Transverse colon (tissue), 4 donors: Measurements from ENCODE around the gene GDI1. TPM values are rescaled to one million over a fixed set of nuclear protein-coding genes. Genes with fewer than 3 reads are reported as not detected.
A peak's percentile ranks its signal among the peaks of the same experiment; 100 is the strongest.

Experiments
- DNase-seq: peaks from one replicate; pipeline ENCODE4 v3.0.0-alpha.2; 2019
- H3K27ac ChIP-seq, 4 donors: fragments of 200-600 bp; sonication (generic); 2 replicates each; pipeline ENCODE4 v1.5.1; 2016 to 2018; ENCODE audit warnings: inconsistent platforms in 4 of 4
- H3K27me3 ChIP-seq: fragments of 200-600 bp; sonication (generic); 2 replicates; pipeline ENCODE4 v1.5.1; 2017; ENCODE audit warnings: inconsistent platforms
- H3K36me3 ChIP-seq, 4 donors: fragments of 200-600 bp; sonication (generic); 2 replicates each; pipeline ENCODE4 v1.5.1; 2017 to 2019; ENCODE audit warnings: inconsistent platforms in 4 of 4
- H3K4me1 ChIP-seq, 4 donors: fragments of 200-600 bp; sonication (generic); 2 replicates each; pipeline ENCODE4 v1.5.1; 2017 to 2020; ENCODE audit warnings: inconsistent platforms in 4 of 4
- H3K4me3 ChIP-seq, 4 donors: fragments of 200-600 bp; sonication (generic); 1 replicate in 1 of 4; 2 replicates in 3 of 4; pipeline versions ENCODE4 v1.5.1 to v1.6.1; 2017 to 2019; ENCODE audit warnings: inconsistent platforms in 4 of 4
- H3K9me3 ChIP-seq, 2 donors: fragments of 200-600 bp; sonication (generic); 2 replicates each; pipeline ENCODE4 v1.5.1; 2017 to 2019; ENCODE audit warnings: inconsistent platforms in 2 of 2
- EP300 ChIP-seq: sonication (generic); formaldehyde crosslinking; IDR thresholded peaks from one replicate; pipeline ENCODE4 v1.6.1; 2017; ENCODE audit warnings: antibody characterized with exemption, low read depth
- POLR2A ChIP-seq: fragments of 450-650 bp; IDR thresholded peaks from one replicate; pipeline ENCODE4 v1.6.1; 2016; ENCODE audit warnings: antibody characterized with exemption, mild to moderate bottlenecking, moderate library complexity
- POLR2AphosphoS5 ChIP-seq, 3 donors: sonication (generic); formaldehyde crosslinking; IDR thresholded peaks; one replicate each; pipeline ENCODE4 v1.6.1; 2016; ENCODE audit warnings: antibody characterized with exemption in 3 of 3
- WGBS, 2 donors: methylation state at CpG; one replicate each; pipeline ENCODE4 v1.1.5; 2018; ENCODE audit warnings: low coverage in 1 of 2; 5-methylcytosine and 5-hydroxymethylcytosine counted together
- in situ Hi-C, 4 donors: fragments of 200-750 bp; cut with MboI; loops; one replicate each; pipeline versions ENCODE4 v1.15.0 to v1.15.1; 2017; ENCODE audit warnings: low sequenced_read_pairs in 3 of 4, low pct_ligation_motif_present in 1 of 4, low pct_unique_long_range_greater_than_20kb in 1 of 4
- intact Hi-C: fragments of 100-400 bp; cut with DNase I; formaldehyde crosslinking; loops from one replicate; pipeline ENCODE4 v1.15.1; 2023; ENCODE audit warnings: low total_unique reads
- total RNA-seq, 4 donors: library from RNA; depleted of rRNA; stranded (reverse); fragments of >200 nt; gene quantifications; one replicate each; pipeline ENCODE4 v1.1.0, GENCODE V29; 2016
- TF ChIP-seq, protein P1 (sequence below), 5 experiments: fragments of 200-600 bp in 3 of 5; fragments of 450-650 bp in 2 of 5; sonication (generic) in 3 of 5; IDR thresholded peaks; 1 replicate in 2 of 5; 2 replicates in 3 of 5; pipeline ENCODE4 v1.5.1; 2016 to 2017; ENCODE audit warnings: antibody characterized with exemption in 5 of 5, inconsistent platforms in 3 of 5, mild to moderate bottlenecking in 2 of 5, moderate library complexity in 1 of 5

GDI1 gene
- total RNA-seq, 4 donors from 2014 or later: 86.6 to 173 (median 119) TPM

DNA sequence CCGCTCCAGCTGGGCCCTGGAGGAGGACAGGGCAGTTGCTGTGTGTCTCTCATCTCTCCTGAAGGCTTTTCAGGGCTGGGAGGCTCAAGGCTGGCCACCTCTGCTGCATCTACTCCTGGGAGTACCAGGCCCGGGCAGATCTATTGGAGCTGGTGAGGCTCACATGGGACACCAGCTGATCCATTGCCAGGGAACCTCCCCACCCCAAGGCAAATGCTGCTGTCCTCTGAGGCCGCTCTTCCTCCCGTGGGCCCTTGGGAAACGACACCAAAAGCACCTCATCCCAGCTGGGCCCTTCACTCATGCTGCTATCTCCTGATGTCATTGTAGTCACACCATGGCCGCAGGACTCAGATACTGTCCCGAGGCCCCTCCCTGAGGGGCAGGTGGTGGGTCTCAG, 45.8 kb downstream of the GDI1 start:
- DNase-seq: no peak
- intact Hi-C loops (no loop called here), in situ Hi-C loops (no loop called here)
- H3K27me3 ChIP-seq: no peaks in the 10 kb centered on the region
- peaks cover 5 to 24% (median 14%) of the 10 kb centered on the region in 4 donors for H3K4me1 ChIP-seq
- H3K4me3 ChIP-seq: no peak overlapping the region
- no peaks in the 10 kb centered on the region for H3K9me3 ChIP-seq
- WGBS, 2 donors: 82% methylated on average over 7 of the region's 7 CpGs; no CpG with 5 or more reads in 1 of the 2 donors
- TF ChIP-seq EP300 (no peak), POLR2A (no peak), POLR2AphosphoS5 (IDR thresholded peaks at IDR 0.05) (no peak)
- TF ChIP-seq, protein P1, sequence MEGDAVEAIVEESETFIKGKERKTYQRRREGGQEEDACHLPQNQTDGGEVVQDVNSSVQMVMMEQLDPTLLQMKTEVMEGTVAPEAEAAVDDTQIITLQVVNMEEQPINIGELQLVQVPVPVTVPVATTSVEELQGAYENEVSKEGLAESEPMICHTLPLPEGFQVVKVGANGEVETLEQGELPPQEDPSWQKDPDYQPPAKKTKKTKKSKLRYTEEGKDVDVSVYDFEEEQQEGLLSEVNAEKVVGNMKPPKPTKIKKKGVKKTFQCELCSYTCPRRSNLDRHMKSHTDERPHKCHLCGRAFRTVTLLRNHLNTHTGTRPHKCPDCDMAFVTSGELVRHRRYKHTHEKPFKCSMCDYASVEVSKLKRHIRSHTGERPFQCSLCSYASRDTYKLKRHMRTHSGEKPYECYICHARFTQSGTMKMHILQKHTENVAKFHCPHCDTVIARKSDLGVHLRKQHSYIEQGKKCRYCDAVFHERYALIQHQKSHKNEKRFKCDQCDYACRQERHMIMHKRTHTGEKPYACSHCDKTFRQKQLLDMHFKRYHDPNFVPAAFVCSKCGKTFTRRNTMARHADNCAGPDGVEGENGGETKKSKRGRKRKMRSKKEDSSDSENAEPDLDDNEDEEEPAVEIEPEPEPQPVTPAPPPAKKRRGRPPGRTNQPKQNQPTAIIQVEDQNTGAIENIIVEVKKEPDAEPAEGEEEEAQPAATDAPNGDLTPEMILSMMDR (IDR thresholded peaks at IDR 0.05): no peak
- H3K36me3 ChIP-seq: no peaks in the 10 kb centered on the region
- H3K27ac ChIP-seq: no peak overlapping the region

DNA sequence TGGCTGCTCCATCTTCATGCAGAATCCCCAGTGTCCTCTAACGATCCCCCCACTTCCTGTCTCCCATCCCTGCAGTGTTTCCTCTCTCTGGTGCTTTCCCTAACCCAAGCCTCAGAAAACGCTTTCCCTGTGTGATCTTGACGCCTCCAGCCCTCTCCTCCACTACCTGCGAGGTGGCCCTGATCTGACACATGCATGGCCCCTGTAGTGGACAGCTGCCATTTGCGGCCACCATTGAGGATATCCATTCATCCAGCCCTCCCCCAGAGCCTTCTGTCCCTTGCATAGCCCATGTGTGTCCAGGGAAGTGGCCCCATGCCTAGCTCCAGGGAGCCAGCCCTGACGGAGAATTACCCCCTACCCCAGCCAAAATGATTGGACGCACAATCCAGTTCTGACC, 46.4 kb downstream of the GDI1 start:
- H3K27ac ChIP-seq: no peak overlapping the region
- no peaks in the 10 kb centered on the region for H3K27me3 ChIP-seq
- WGBS, 2 donors: 76 to 83% methylated on average over 5 to 7 of the region's 7 CpGs
- no peak for TF ChIP-seq POLR2AphosphoS5 (IDR thresholded peaks at IDR 0.05)
- TF ChIP-seq POLR2A: no peak
- TF ChIP-seq, protein P1 (IDR thresholded peaks at IDR 0.05): no peak
- TF ChIP-seq EP300: no peak
- in situ Hi-C loops: no loop called here
- intact Hi-C loops: no loop called here
- no peak overlapping the region for H3K4me3 ChIP-seq
- H3K9me3 ChIP-seq: no peaks in the 10 kb centered on the region
- DNase-seq: no peak
- no peaks in the 10 kb centered on the region for H3K36me3 ChIP-seq
- H3K4me1 ChIP-seq: peaks cover under 1 to 24% (median 12%) of the 10 kb centered on the region in 4 donors

DNA sequence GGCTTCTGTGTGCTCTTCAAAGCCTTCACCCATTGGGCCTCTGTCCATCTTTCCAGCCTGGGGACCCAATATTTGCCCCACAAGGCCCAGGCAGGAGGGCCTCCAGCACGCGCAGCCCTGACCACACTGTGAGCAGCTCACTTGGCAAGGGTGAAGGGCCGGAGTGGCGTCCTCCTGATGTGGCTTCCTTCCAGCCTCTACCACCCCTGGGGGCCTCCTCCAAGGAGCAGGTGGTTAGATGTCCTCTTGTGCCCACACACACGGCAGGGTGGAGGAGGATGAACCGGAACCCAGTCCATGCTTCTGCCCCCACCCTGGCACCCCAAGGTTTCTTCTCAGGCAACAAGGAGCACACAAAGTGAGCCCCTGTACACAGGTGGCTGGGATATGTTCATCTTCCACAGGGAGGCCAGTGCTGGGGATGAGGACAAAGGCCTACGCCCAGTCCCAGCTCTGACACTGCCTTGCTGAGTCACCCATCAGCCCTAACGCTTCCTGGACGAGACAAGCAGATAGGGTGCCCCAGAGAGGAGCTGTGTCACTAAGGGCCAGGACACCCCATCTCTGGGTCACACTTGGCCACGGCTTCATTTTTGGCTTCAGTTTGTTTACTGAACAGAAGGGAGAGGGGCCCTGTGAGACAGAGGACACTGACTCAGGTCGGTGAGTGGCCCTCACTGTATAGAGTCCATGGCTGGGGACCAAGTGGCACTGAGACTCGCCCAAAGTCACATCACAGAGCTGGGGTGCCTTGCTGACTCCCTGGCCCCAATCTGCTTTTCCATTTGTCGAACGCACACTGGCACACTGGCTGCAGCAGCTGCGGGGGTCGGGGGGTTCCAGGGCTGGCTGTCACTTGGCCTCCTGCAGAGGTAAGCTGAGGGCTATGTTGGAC, 47.5 kb downstream of the GDI1 start:
- intact Hi-C loops (no loop called here), in situ Hi-C loops (no loop called here)
- peak overlapping the region in 1 of 4 donors; percentile 93 for H3K27ac ChIP-seq
- no peak overlapping the region for H3K4me3 ChIP-seq
- WGBS, 2 donors: 68% methylated on average over 14 of the region's 16 CpGs; no CpG with 5 or more reads in 1 of the 2 donors
- no peak for TF ChIP-seq EP300
- TF ChIP-seq, protein P1 (IDR thresholded peaks at IDR 0.05): no peak
- no peak for TF ChIP-seq POLR2A
- no peak for TF ChIP-seq POLR2AphosphoS5 (IDR thresholded peaks at IDR 0.05)
- DNase-seq: peak; percentile 36
- H3K27me3 ChIP-seq: no peaks in the 10 kb centered on the region
- H3K9me3 ChIP-seq: no peaks in the 10 kb centered on the region
- no peaks in the 10 kb centered on the region for H3K36me3 ChIP-seq
- H3K4me1 ChIP-seq: peaks cover 5 to 27% (median 12%) of the 10 kb centered on the region in 4 donors

DNA sequence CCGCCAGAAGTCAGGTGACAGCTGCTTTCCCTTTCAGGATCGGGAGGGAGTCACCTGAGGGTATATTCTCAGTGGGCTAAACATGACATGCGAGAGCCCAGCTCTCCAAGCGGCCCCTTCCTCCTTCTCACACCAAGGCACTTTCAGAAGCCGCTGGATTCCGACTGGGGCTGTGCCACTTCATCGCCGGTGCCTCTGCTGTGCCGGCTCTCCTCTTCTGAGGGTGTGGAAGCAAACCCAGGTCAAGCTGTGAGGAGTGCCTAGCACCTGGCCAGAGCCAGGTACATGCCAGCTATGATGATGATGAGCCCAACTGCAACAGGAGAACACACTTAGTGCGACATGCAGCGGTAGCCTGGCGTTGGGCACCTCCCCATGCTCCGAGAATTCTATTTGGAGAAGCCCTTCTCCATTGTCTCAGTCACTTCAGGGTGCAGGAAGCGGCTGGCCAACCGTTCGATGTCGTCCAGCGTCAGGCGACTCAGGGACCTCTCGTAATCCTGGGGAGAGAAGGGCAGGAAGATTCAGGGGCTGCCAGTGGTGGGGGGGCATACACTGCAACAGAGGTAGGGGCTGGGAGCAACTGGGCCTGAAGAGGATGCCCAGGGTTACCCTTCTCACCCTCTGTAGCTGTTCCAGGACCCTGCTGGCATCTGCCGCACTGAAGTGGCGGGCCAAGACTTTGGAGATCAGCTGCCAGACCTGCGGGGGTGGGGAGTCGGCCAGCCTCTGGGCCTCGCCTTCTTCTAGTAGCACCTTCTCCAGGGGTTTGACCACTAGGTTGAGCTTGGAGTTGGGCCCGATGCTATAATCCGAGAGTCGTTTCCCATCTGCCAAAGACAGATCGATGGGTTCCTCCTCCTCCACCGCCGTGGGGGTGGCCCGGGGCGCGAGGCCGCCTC, 48.4 kb downstream of the GDI1 start:
- no peaks in the 10 kb centered on the region for H3K36me3 ChIP-seq
- TF ChIP-seq EP300 (no peak), POLR2AphosphoS5 (IDR thresholded peaks at IDR 0.05) (no peak), POLR2A (no peak)
- TF ChIP-seq, protein P1 (IDR thresholded peaks at IDR 0.05): no peak
- no peaks in the 10 kb centered on the region for H3K9me3 ChIP-seq
- H3K4me1 ChIP-seq: peaks cover 8 to 27% (median 13%) of the 10 kb centered on the region in 4 donors
- in situ Hi-C loops (no loop called here), intact Hi-C loops (no loop called here)
- DNase-seq: no peak
- 63% methylated on average over 35 of the region's 35 CpGs; no CpG with 5 or more reads in 1 of the 2 donors for WGBS, 2 donors
- peak overlapping the region; percentile 87 to 95 (median 92) for H3K27ac ChIP-seq
- H3K4me3 ChIP-seq: peak overlapping the region; percentile 49 to 81 (median 66)
- no peaks in the 10 kb centered on the region for H3K27me3 ChIP-seq
